ENCODE measurements around the gene WBP2. TPM values are rescaled to one million over a fixed set of nuclear protein-coding genes. Genes with fewer than 3 reads are reported as not detected.

Gene WBP2
- total and polyA plus RNA-seq, 2 of the 8 experiments (the other 6 are each of a cell fraction or from before 2014, with no cell fraction given), result 48.2 to 71.2 TPM

GRCh38 chr17:75832164-75832651 lies 22.9 kb downstream of the WBP2 start:
- no peak for FAIRE-seq
- whole genome bisulfite sequencing, 2 experiments (ENCODE audit: extremely low coverage in 1 of 2, insufficient coverage in 1 of 2, insufficient read length in 1 of 2, insufficient replicate concordance in 2 of 2, low coverage in 1 of 2, low lambda C conversion rate in 2 of 2, missing lambda C conversion rate in 1 of 2), result 86% methylated on average over 10 of the region's 10 CpGs; no CpG with 5 or more reads in 1 of the 2 experiments
- Histone ChIP-seq H3K18ac (ENCODE audit: extremely low read depth, low read length) (0 out of 2 replicates have a peak overlapping the region, but pooled peaks have one; percentile 92), H3K79me2 (ENCODE audit: control insufficient read depth in 1 of 2, insufficient read depth in 2 of 2, low read length in 2 of 2) (no peaks in the 10 kb centered on the region), H2AFZ (ENCODE audit: low read length) (no peak overlapping the region), H3K23ac (ENCODE audit: insufficient read length) (no peak overlapping the region), H4K8ac (ENCODE audit: extremely low read depth, insufficient read depth, low read length) (peak overlapping the region; percentile 80), H3K4me2 (ENCODE audit: insufficient read depth in 1 of 2, low read depth in 2 of 2, low read length in 2 of 2) (peak overlapping the region; percentile 51 to 57), H3K14ac (ENCODE audit: insufficient read length) (no peak overlapping the region), H3K36me3 (ENCODE audit: control insufficient read depth in 2 of 4, insufficient read depth in 4 of 4, low read length in 3 of 4) (no peaks in the 10 kb centered on the region), H3K9ac (replicated peaks in 1 of 4; ENCODE audit: extremely low read depth in 1 of 4, low read depth in 3 of 4, low read length in 3 of 4) (no peak overlapping the region; a peak in 1 of 7 replicates), H3K9me3 (ENCODE audit: insufficient read depth in 2 of 2, low read depth in 1 of 2, low read length in 1 of 2) (no peaks in the 10 kb centered on the region), H4K5ac (ENCODE audit: insufficient read length, low read depth, low read length) (peak overlapping the region; percentile 9), H2BK5ac (ENCODE audit: low read depth, low read length) (peak overlapping the region; percentile 79; the same call in 1 of the 2 replicates), H3K4me1 (replicated peaks in 1 of 4; ENCODE audit: control insufficient read depth in 3 of 4, insufficient read depth in 4 of 4, low read length in 3 of 4) (peaks cover 0 to 38% (median 28%) of the 10 kb centered on the region in 4 experiments; a peak in 6 of 7 replicates), H4K20me1 (replicated peaks in 1 of 2; ENCODE audit: control insufficient read depth in 1 of 2, insufficient read depth in 2 of 2, low read length in 2 of 2) (no peaks in the 10 kb centered on the region), H3K79me1 (ENCODE audit: low read depth, low read length) (0 out of 2 replicates have a peak, but pooled peaks cover 2% of the 10 kb centered on the region), H2BK12ac (ENCODE audit: low read depth, low read length) (peak overlapping the region; percentile 75; the same call in 1 of the 2 replicates), H3K4me3 (ENCODE audit: extremely low read depth in 1 of 4, insufficient read depth in 2 of 4, low read depth in 3 of 4, low read length in 4 of 4) (peak overlapping the region in 3 of 4 experiments; percentile 20 to 49 (median 32); a peak in 6 of 8 replicates), H2BK120ac (replicated peaks; ENCODE audit: low read depth, low read length) (no peak overlapping the region), H3K56ac (replicated peaks; ENCODE audit: insufficient read length, low read depth, low read length) (peak overlapping the region; percentile 42), H3K27me3 (replicated peaks in 1 of 4; ENCODE audit: control insufficient read depth in 3 of 4, extremely low read depth in 1 of 4, insufficient read depth in 3 of 4, low read length in 3 of 4) (no peaks in the 10 kb centered on the region), H3K27ac (ENCODE audit: low read depth, low read length) (no peak overlapping the region), H2BK15ac (ENCODE audit: low read length) (peak overlapping the region; percentile 65; the same call in 1 of the 2 replicates), H3K23me2 (ENCODE audit: low read depth, low read length) (peaks cover 2% of the 10 kb centered on the region; the same call in 1 of the 2 replicates), H2BK20ac (ENCODE audit: low read length) (no peak overlapping the region), H3K4ac (replicated peaks; ENCODE audit: insufficient read length, low read depth, low read length) (peak overlapping the region; percentile 36), H4K91ac (replicated peaks; ENCODE audit: insufficient read length, low read length) (peak overlapping the region; percentile 50), H2AK5ac (ENCODE audit: low read depth, low read length) (no peak overlapping the region)
- peak in 1 of 2 experiments; percentile 57 for DNase-seq (ENCODE audit: low read depth in 1 of 2, low spot score in 2 of 2)
- ChIA-PET CTCF (ENCODE audit: partially characterized antibody) (interaction anchor here (1.0 to 21.9 kb wide), 6 partner anchors 11 to 177 kb away, joined by 3 to 563 read pairs (median 5); partner anchors contain the start of genes UNC13D and WBP2), POLR2A (ENCODE audit: partially characterized antibody) (interaction anchor here (0.6 to 16.0 kb wide), 9 partner anchors 9 to 132 kb away, joined by 3 to 216 read pairs (median 6); partner anchors contain the start of genes UNC13D and WBP2)
- TF ChIP-seq RNF2 (IDR thresholded peaks at IDR 0.05; ENCODE audit: borderline replicate concordance, low read depth, low read length, missing control alignments, poor library complexity, severe bottlenecking), result no peak
- TF ChIP-seq KDM5A (IDR thresholded peaks at IDR 0.05; ENCODE audit: low read length), result no peak
- TF ChIP-seq HDAC6 (IDR thresholded peaks at IDR 0.05; ENCODE audit: low read depth, low read length), result no peak
- no peak for TF ChIP-seq SIN3A (conservative IDR thresholded peaks at IDR 0.05 in 1 of 2, IDR thresholded peaks at IDR 0.05 in 1 of 2; ENCODE audit: low read depth in 1 of 2, low read length in 2 of 2)
- no peak for TF ChIP-seq TAF1 (IDR thresholded peaks at IDR 0.05; ENCODE audit: low read depth, low read length)
- no peak for TF ChIP-seq EZH2 (IDR thresholded peaks at IDR 0.05; ENCODE audit: low read depth, low read length, severe bottlenecking)
- TF ChIP-seq TAF7 (optimal IDR thresholded peaks at IDR 0.05; ENCODE audit: borderline replicate concordance, low read depth, low read length), result no peak
- TF ChIP-seq, protein P1, sequence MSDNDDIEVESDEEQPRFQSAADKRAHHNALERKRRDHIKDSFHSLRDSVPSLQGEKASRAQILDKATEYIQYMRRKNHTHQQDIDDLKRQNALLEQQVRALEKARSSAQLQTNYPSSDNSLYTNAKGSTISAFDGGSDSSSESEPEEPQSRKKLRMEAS (IDR thresholded peaks at IDR 0.05), result no peak
- TF ChIP-seq MAFK (IDR thresholded peaks at IDR 0.05; ENCODE audit: low read depth, low read length), result no peak
- TF ChIP-seq CBX8 (IDR thresholded peaks at IDR 0.05; ENCODE audit: borderline replicate concordance, low read depth, low read length), result no peak
- no peak for TF ChIP-seq SIRT6 (IDR thresholded peaks at IDR 0.05; ENCODE audit: low read length)
- TF ChIP-seq TEAD4 (IDR thresholded peaks at IDR 0.05; ENCODE audit: low read depth, low read length), result no peak
